Ascending aorta (tissue), 2 donors: Measurements from ENCODE around the gene TFF3. TPM values are rescaled to one million over a fixed set of nuclear protein-coding genes. Genes with fewer than 3 reads are reported as not detected.

Experiments used
- DNase-seq, 2 donors: peaks; one replicate each; pipeline ENCODE4 v3.0.0-alpha.2; 2019; ENCODE audit warnings: low spot score in 2 of 2
- H3K27ac ChIP-seq, 2 donors: fragments of 200-600 bp; sonication (generic); one replicate each; pipeline ENCODE4 v1.5.1; 2016 to 2017; ENCODE audit warnings: mild to moderate bottlenecking in 1 of 2
- H3K27me3 ChIP-seq: fragments of 200-600 bp; sonication (generic); one replicate; pipeline ENCODE4 v1.5.1; 2017
- H3K36me3 ChIP-seq, 2 donors: fragments of 200-600 bp; sonication (generic); one replicate each; pipeline ENCODE4 v1.5.1; 2016
- H3K4me1 ChIP-seq, 2 donors: fragments of 200-600 bp; sonication (generic); one replicate each; pipeline ENCODE4 v1.5.1; 2016 to 2017; ENCODE audit warnings: mild to moderate bottlenecking in 1 of 2
- H3K4me3 ChIP-seq, 2 donors: fragments of 200-600 bp; sonication (generic); one replicate each; pipeline ENCODE4 v1.5.1; 2016 to 2017; ENCODE audit warnings: mild to moderate bottlenecking in 1 of 2
- H3K9me3 ChIP-seq, 2 donors: fragments of 200-600 bp; sonication (generic); one replicate each; pipeline ENCODE4 v1.5.1; 2016
- CTCF ChIP-seq, 3 experiments: fragments of 200-600 bp in 2 of 3; fragments of 450-650 bp in 1 of 3; sonication (generic) in 2 of 3; IDR thresholded peaks; one replicate each; pipeline ENCODE4 v1.5.1; 2016 to 2019; ENCODE audit warnings: antibody characterized with exemption in 3 of 3, mild to moderate bottlenecking in 1 of 3, moderate library complexity in 1 of 3
- intact Hi-C: fragments of 100-400 bp; cut with DNase I; formaldehyde crosslinking; loops from one replicate; pipeline ENCODE4 v1.15.1; 2023
- total RNA-seq: library from RNA; depleted of rRNA; stranded (reverse); fragments of >200 nt; gene quantifications from one replicate; pipeline ENCODE4 v1.1.0, GENCODE V29; 2016

Gene TFF3
- total RNA-seq, 1 donor from 2014 or later: not detected

- Histone ChIP-seq H3K9me3 (peaks cover 0 to 13% of the 10 kb centered on the region in 2 donors), H3K36me3 (no peaks in the 10 kb centered on the region), H3K27me3 (no peaks in the 10 kb centered on the region), H3K4me1 (no peaks in the 10 kb centered on the region), H3K4me3 (no peak overlapping the region), H3K27ac (no peak overlapping the region)
- TF ChIP-seq CTCF (IDR thresholded peaks at IDR 0.05): no peak
- DNase-seq: peak in 1 of 2 donors; percentile 2
- intact Hi-C loops: no loop called here
These were observed 35.2 kb upstream of the TFF3 start for GRCh38 chr21:42350318-42350910.

- DNase-seq: peak in 1 of 2 donors; percentile 43
- Histone ChIP-seq H3K9me3 (peaks cover 0 to 7% of the 10 kb centered on the region in 2 donors), H3K27me3 (no peaks in the 10 kb centered on the region), H3K4me1 (no peaks in the 10 kb centered on the region), H3K36me3 (no peaks in the 10 kb centered on the region), H3K27ac (no peak overlapping the region), H3K4me3 (no peak overlapping the region)
- intact Hi-C loops: no loop called here
- TF ChIP-seq CTCF (IDR thresholded peaks at IDR 0.05): no peak
These were observed 34.5 kb upstream of the TFF3 start for GRCh38 chr21:42349420-42350317.

- no peaks in the 10 kb centered on the region for H3K4me1 ChIP-seq
- no peak for DNase-seq
- intact Hi-C loops: no loop called here
- H3K4me3 ChIP-seq: no peak overlapping the region
- no peaks in the 10 kb centered on the region for H3K27me3 ChIP-seq
- H3K36me3 ChIP-seq: no peaks in the 10 kb centered on the region
- TF ChIP-seq CTCF (IDR thresholded peaks at IDR 0.05): no peak
- H3K27ac ChIP-seq: no peak overlapping the region
- H3K9me3 ChIP-seq: no peaks in the 10 kb centered on the region
These were observed 33.6 kb upstream of the TFF3 start for GRCh38 chr21:42348762-42349161.

- Histone ChIP-seq H3K36me3 (no peaks in the 10 kb centered on the region), H3K4me1 (no peaks in the 10 kb centered on the region), H3K27ac (no peak overlapping the region), H3K9me3 (no peaks in the 10 kb centered on the region), H3K27me3 (no peaks in the 10 kb centered on the region), H3K4me3 (no peak overlapping the region)
- intact Hi-C loops: no loop called here
- no peak for DNase-seq
- TF ChIP-seq CTCF (IDR thresholded peaks at IDR 0.05): no peak
These were observed 32.6 kb upstream of the TFF3 start for GRCh38 chr21:42347601-42348327.

GRCh38 chr21:42346866-42347600 is 31.8 kb upstream of the TFF3 start:
- TF ChIP-seq CTCF (IDR thresholded peaks at IDR 0.05): no peak
- Histone ChIP-seq H3K4me3 (no peak overlapping the region), H3K36me3 (no peaks in the 10 kb centered on the region), H3K4me1 (no peaks in the 10 kb centered on the region), H3K27ac (no peak overlapping the region), H3K27me3 (no peaks in the 10 kb centered on the region), H3K9me3 (no peaks in the 10 kb centered on the region)
- intact Hi-C loops: no loop called here
- DNase-seq: no peak
